Endothelial cell of umbilical vein (primary cell): ENCODE measurements around the gene SH3BGRL2. TPM values are rescaled to one million over a fixed set of nuclear protein-coding genes. Genes with fewer than 3 reads are reported as not detected.

Source experiments
- BruUV-seq: library from RNA; stranded (reverse); fragments of 400-500 nt; replicated peaks from 2 replicates; lab custom pipeline; 2021; lab: Mats Ljungman, UMichigan
- CTCF ChIA-PET: fragments of 300-600, 350-600 bp; sonication (Branson Sonifier 250); formaldehyde crosslinking; loops from one replicate; lab custom pipeline; 2021; ENCODE audit warnings: antibody characterized with exemption, inconsistent platforms; lab: Charles Lee
- POLR2A ChIA-PET: fragments of 300-600, 350-600 bp; sonication (Branson Sonifier 250); formaldehyde crosslinking; loops from one replicate; lab custom pipeline; 2021; ENCODE audit warnings: antibody characterized with exemption, inconsistent platforms; lab: Charles Lee
- DNase-seq: peaks from one replicate; pipeline ENCODE4 v3.0.0-alpha.2; 2011; ENCODE audit warnings: low read depth, low spot score
- FAIRE-seq: peaks from 2 replicates; lab custom pipeline; 2011; peaks lifted over from hg19 to GRCh38; lab: Jason Lieb, UNC
- H2AFZ ChIP-seq: 2 replicates; pipeline ENCODE4 v1.6.0; 2012; ENCODE audit warnings: low read depth, low read length, control low read depth, inconsistent platforms
- H3K27ac ChIP-seq: 2 replicates; pipeline ENCODE4 v1.5.1; 2011; ENCODE audit warnings: low read depth, mild to moderate bottlenecking, control low read depth, low read length, moderate library complexity; ENCODE audit not compliant: insufficient read depth
- H3K27me3 ChIP-seq, 2 experiments: 2 replicates each; pipeline versions ENCODE4 v1.6.0 to v1.6.1; 2011; ENCODE audit warnings: low read length in 2 of 2, mixed read lengths in 1 of 2; ENCODE audit not compliant: control insufficient read depth in 2 of 2, insufficient read depth in 2 of 2
- H3K36me3 ChIP-seq, 2 experiments: 2 replicates in 1 of 2; 3 replicates in 1 of 2; pipeline ENCODE4 v1.5.1; 2011; ENCODE audit warnings: low read length in 2 of 2, mild to moderate bottlenecking in 1 of 2, moderate library complexity in 1 of 2; ENCODE audit not compliant: control insufficient read depth in 2 of 2, insufficient read depth in 2 of 2; ENCODE audit errors: extremely low read depth in 1 of 2
- H3K4me1 ChIP-seq: 3 replicates; pipeline ENCODE4 v1.5.1; 2011; ENCODE audit warnings: mild to moderate bottlenecking, low read length; ENCODE audit not compliant: control insufficient read depth, insufficient read depth; ENCODE audit errors: extremely low read depth
- H3K4me2 ChIP-seq: 2 replicates; pipeline ENCODE4 v1.6.1; 2011; ENCODE audit warnings: low read length, control low read depth, mixed read lengths; ENCODE audit not compliant: insufficient read depth
- H3K4me3 ChIP-seq, 3 experiments: fragments of 200-600 bp in 1 of 3; sonication (generic), shearing (Covaris generic) in 1 of 3; replicated peaks in 1 of 3; 2 replicates each; pipeline ENCODE4 v1.5.1; 2011 to 2016; ENCODE audit warnings: control low read depth in 3 of 3, low read length in 3 of 3, mild to moderate bottlenecking in 2 of 3, inconsistent platforms in 1 of 3, low read depth in 1 of 3, moderate library complexity in 1 of 3; ENCODE audit not compliant: insufficient read depth in 1 of 3
- H3K79me2 ChIP-seq: 2 replicates; pipeline ENCODE4 v1.6.0; 2012; ENCODE audit warnings: low read length, inconsistent platforms; ENCODE audit not compliant: control insufficient read depth, insufficient read depth
- H3K9ac ChIP-seq: replicated peaks from 2 replicates; pipeline ENCODE3; 2011; ENCODE audit warnings: low read length, control low read depth; ENCODE audit not compliant: insufficient read depth; ENCODE audit errors: extremely low read depth
- H3K9me1 ChIP-seq: replicated peaks from 3 replicates; pipeline ENCODE4 v1.6.0; 2011; ENCODE audit warnings: mild to moderate bottlenecking, low read length; ENCODE audit not compliant: control insufficient read depth, insufficient read depth; ENCODE audit errors: extremely low read depth
- H3K9me3 ChIP-seq: replicated peaks from 2 replicates; pipeline ENCODE4 v1.5.1; 2012; ENCODE audit warnings: low read length, inconsistent platforms; ENCODE audit not compliant: control insufficient read depth, insufficient read depth
- H4K20me1 ChIP-seq: replicated peaks from 2 replicates; pipeline ENCODE3; 2011; ENCODE audit warnings: mild to moderate bottlenecking, low read length; ENCODE audit not compliant: control insufficient read depth, insufficient read depth; ENCODE audit errors: extremely low read depth
- CTCF ChIP-seq, 2 donors: IDR thresholded peaks; 1 replicate in 1 of 2; 2 replicates in 1 of 2; pipeline ENCODE4 v1.5.1; 2011; ENCODE audit warnings: low read length in 2 of 2, mild to moderate bottlenecking in 2 of 2, moderate library complexity in 2 of 2, control low read depth in 1 of 2, inconsistent platforms in 1 of 2, low read depth in 1 of 2; ENCODE audit not compliant: insufficient read depth in 1 of 2; ENCODE audit errors: extremely low read depth in 1 of 2
- EZH2 ChIP-seq: IDR thresholded peaks from 2 replicates; pipeline ENCODE4 v1.6.1; 2012; ENCODE audit warnings: borderline replicate concordance, low read depth, mild to moderate bottlenecking, moderate library complexity, low read length, inconsistent platforms; ENCODE audit not compliant: severe bottlenecking
- FOS ChIP-seq: IDR thresholded peaks from 2 replicates; pipeline ENCODE4 v1.6.1; 2011; ENCODE audit warnings: mild to moderate bottlenecking, low read length, moderate library complexity, borderline replicate concordance; ENCODE audit not compliant: insufficient read depth
- GATA2 ChIP-seq: IDR thresholded peaks from 2 replicates; pipeline ENCODE4 v1.7.0; 2011; ENCODE audit warnings: low read depth, mild to moderate bottlenecking, moderate library complexity, mixed read lengths, low read length; ENCODE audit not compliant: insufficient read length, insufficient read depth
- JUN ChIP-seq: IDR thresholded peaks from 2 replicates; pipeline ENCODE4 v1.6.1; 2011; ENCODE audit warnings: borderline replicate concordance, low read depth; ENCODE audit not compliant: insufficient read length, insufficient read depth
- MAX ChIP-seq: IDR thresholded peaks from 2 replicates; pipeline ENCODE4 v1.6.1; 2011; ENCODE audit not compliant: insufficient read depth, insufficient read length
- POLR2A ChIP-seq: IDR thresholded peaks from 2 replicates; pipeline ENCODE4 v1.6.1; 2012; ENCODE audit warnings: low read depth, mild to moderate bottlenecking, control low read depth, low read length
- dilution Hi-C: fragments of 300-500 bp; cut with MboI; formaldehyde crosslinking; loops from one replicate; pipeline ENCODE4 v1.15.0; 2019; ENCODE audit warnings: low sequenced_read_pairs; ENCODE audit not compliant: extremely low pct_ligation_motif_present
- intact Hi-C: fragments of 100-400 bp; cut with micrococcal nuclease; formaldehyde crosslinking; loops from one replicate; pipeline ENCODE4 v1.10.0; 2022
- polyA plus RNA-seq, 4 experiments: library from polyadenylated mRNA; depleted of rRNA in 3 of 4; stranded (reverse) in 3 of 4; unstranded in 1 of 4; fragments of >200 nt; gene quantifications; 2 replicates each; pipeline versions ENCODE4 v1.2.1 to v1.2.3, GENCODE V29; 2011 to 2012; ENCODE audit warnings: missing spikeins in 1 of 4
- total RNA-seq: library from RNA; stranded (reverse); gene quantifications from 2 replicates; pipeline ENCODE4 v1.2.3, GENCODE V29; 2021

SH3BGRL2 gene
- total and polyA plus RNA-seq, 2 donors (not counting 3 experiments of a cell fraction or from before 2014, with no cell fraction given): 3.2 to 10.7 TPM

- H3K9ac ChIP-seq: no peak overlapping the region
- intact Hi-C loops (no loop called here), dilution Hi-C loops (no loop called here)
- no peak overlapping the region for H3K4me2 ChIP-seq
- no peaks in the 10 kb centered on the region for H3K79me2 ChIP-seq
- no peak for FAIRE-seq
- no peak for DNase-seq
- H3K27ac ChIP-seq: no peak overlapping the region
- H3K9me1 ChIP-seq: no peaks in the 10 kb centered on the region
- TF ChIP-seq POLR2A (no peak), JUN (no peak), CTCF (IDR thresholded peaks at IDR 0.05; ENCODE audit: extremely low read depth in 1 of 2, insufficient read depth in 1 of 2, low read depth in 1 of 2, low read length in 2 of 2) (no peak), FOS (no peak), EZH2 (no peak), MAX (no peak), GATA2 (no peak)
- POLR2A ChIA-PET: no interaction called here
- H3K4me1 ChIP-seq: peaks cover 10% of the 10 kb centered on the region
- H3K27me3 ChIP-seq: no peaks in the 10 kb centered on the region
- H3K36me3 ChIP-seq: no peaks in the 10 kb centered on the region
- no peak overlapping the region for H2AFZ ChIP-seq
- no peak overlapping the region for H3K4me3 ChIP-seq
- H4K20me1 ChIP-seq: no peaks in the 10 kb centered on the region
- BruUV-seq: no TSS peak
- H3K9me3 ChIP-seq: no peaks in the 10 kb centered on the region
- CTCF ChIA-PET: no interaction called here
Measured at GRCh38 chr6:79707621-79708020, 76.5 kb downstream of the SH3BGRL2 start.
